Measurements from ENCODE around the gene KAT8.
"Not testable (repeated sequence)": the region's sequence is repeated elsewhere in the genome, so short reads cannot be mapped to it uniquely, and the experiment has no call there.

Gene KAT8

DNA sequence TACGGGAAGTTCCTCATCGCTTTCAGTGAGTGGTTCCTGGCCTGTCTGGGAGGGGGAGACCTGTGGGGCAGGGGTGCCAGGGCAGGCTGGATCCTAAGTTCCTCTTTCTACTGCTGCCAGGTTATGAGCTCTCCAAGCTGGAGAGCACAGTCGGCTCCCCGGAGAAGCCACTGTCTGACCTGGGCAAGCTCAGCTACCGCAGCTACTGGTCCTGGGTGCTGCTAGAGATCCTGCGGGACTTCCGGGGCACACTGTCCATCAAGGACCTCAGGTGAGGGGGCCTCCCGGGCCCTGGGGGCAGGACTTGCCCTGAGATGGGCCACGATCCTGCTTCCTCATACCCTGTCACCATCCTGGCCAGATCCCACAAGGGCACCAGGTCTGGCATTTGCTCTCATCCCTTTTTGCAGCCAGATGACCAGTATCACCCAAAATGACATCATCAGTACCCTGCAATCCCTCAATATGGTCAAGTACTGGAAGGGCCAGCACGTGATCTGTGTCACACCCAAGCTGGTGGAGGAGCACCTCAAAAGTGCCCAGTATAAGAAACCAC, 12.9 kb downstream of the KAT8 start:
- no peak for DNase-seq (ENCODE audit: low read depth in 3 of 3, low spot score in 1 of 3)

DNA sequence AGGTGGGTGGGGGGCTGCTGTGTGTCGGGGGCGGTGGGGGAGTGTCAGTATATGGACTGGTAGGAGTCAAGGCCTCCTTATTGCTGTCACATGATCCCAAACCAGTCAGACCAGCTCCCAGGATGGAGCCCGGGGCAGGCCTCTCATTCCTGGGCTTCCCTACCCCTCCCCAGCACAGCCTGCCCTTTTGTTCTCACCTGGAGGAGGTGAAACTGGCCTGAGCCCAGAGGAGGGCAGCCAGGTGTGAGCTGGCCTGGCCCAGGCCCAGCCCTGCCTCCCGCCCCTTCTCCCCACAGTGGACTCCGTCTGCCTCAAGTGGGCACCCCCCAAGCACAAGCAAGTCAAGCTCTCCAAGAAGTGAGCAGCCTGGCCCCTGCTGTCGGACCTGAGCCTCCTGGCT, 13.4 kb downstream of the KAT8 start:
- DNase-seq (ENCODE audit: low read depth in 3 of 3, low spot score in 1 of 3): no peak

- DNase-seq (ENCODE audit: low read depth in 3 of 3, low spot score in 1 of 3): no peak
Measured at GRCh38 chr16:31131416-31131815, 14.0 kb downstream of the KAT8 start.

DNA sequence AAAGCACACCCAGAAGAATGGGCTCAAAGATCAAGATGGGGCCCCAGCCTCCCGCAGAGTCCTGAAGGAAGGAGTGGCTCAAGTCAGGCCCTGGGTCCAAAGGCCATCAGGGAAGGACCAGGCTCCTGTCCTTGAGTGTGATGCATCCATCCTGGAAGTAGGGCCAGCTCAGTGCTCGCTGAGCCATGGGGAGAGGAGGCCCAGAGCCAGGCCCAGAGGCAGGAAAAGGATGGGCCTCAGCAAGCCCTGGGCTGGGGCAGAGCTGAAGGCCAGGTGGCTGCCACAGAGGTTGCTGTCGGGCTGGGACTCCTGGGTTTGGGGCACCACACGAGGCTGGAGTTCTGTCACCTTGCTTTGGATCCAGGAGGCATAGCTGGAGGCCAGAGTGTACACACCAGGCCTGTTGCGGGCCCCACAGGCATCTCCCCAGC, 14.4 kb downstream of the KAT8 start:
- DNase-seq (ENCODE audit: low read depth in 3 of 3, low spot score in 1 of 3): no peak

GRCh38 chr16:31132303-31132979, 15.0 kb downstream of the KAT8 start:
- DNase-seq (ENCODE audit: low read depth in 3 of 3, low spot score in 1 of 3): no peak

- DNase-seq (ENCODE audit: low read depth in 3 of 3, low spot score in 1 of 3): no peak
Measured at GRCh38 chr16:31133046-31133501, 15.6 kb downstream of the KAT8 start.

DNA sequence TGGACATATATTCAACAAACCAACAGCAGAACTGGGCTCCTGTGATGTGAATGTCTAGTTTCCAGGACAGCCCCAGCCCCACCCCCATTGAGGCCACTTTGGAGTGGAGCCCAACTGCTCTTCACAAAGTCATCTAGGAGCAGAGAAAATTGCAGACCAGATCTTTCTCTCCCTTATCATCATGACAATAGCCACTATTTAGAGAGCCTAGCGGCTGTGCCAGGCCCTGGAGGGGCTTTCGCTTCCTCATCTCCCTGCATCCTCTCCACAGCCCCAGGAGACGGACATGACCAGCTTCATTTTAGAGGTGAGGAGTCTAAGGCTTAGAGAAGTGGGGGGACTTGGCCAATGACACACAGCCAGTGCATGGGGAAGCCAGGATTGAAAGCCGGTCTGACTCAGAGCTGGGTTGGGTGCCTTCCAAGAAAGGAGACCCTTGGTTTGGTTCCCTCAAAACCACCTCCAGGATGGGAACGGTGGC, 16.7 kb downstream of the KAT8 start:
- no peak for DNase-seq (ENCODE audit: low read depth in 3 of 3, low spot score in 1 of 3)

GRCh38 chr16:31134625-31135534, 17.4 kb downstream of the KAT8 start:
- DNase-seq (ENCODE audit: low read depth in 3 of 3, low spot score in 1 of 3): no peak

DNA sequence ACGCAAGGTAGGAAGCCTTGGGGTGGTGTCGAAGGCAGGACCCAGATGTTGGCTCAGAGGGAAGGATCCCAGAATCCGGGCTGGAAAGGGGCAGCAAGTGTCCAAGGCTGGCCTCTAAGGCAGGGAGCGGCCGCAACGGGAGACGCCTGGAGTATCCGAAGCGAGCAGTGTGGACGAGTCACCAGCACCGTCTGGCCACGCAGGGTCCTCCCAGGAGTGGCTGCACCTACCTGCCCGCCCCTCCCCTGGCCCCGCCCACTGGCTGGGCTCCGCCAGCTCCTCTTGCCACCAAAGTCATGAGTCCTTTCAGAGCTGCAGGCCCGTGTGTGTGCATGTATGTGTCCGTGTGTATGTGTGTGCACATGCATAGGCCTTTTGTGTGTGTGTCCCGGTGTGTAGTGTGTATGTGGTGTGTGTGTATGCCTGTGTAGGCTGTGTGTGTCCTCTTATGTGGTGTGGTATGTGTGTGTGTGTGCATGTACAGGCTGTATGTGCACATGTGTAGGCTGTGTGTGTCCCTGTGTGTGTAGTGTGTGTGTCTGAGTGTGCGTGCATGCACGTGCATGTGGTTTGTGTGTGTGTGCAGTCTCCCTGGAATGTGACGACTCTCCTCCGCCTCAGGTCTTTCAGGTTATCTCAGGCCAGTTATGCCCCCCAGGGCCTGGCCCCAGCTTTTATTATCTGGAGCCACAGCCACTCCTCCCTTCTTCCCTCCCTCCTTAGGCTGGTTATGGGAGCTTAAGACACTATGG, 18.2 kb downstream of the KAT8 start, which contains the start of gene PRSS8:
Gene PRSS8, minus strand, starts transcription at position 193 of the 752 bp plus-strand sequence. CDS start 229 bp downstream, outside the sequence.
- no peak for DNase-seq (ENCODE audit: low read depth in 3 of 3, low spot score in 1 of 3)

- DNase-seq (ENCODE audit: low read depth in 3 of 3, low spot score in 1 of 3): no peak
Measured at GRCh38 chr16:31136287-31136662, 18.8 kb downstream of the KAT8 start.

- not testable (repeated sequence) for DNase-seq (ENCODE audit: low read depth in 3 of 3, low spot score in 1 of 3)
Measured at GRCh38 chr16:31136822-31137499, 19.5 kb downstream of the KAT8 start.

DNA sequence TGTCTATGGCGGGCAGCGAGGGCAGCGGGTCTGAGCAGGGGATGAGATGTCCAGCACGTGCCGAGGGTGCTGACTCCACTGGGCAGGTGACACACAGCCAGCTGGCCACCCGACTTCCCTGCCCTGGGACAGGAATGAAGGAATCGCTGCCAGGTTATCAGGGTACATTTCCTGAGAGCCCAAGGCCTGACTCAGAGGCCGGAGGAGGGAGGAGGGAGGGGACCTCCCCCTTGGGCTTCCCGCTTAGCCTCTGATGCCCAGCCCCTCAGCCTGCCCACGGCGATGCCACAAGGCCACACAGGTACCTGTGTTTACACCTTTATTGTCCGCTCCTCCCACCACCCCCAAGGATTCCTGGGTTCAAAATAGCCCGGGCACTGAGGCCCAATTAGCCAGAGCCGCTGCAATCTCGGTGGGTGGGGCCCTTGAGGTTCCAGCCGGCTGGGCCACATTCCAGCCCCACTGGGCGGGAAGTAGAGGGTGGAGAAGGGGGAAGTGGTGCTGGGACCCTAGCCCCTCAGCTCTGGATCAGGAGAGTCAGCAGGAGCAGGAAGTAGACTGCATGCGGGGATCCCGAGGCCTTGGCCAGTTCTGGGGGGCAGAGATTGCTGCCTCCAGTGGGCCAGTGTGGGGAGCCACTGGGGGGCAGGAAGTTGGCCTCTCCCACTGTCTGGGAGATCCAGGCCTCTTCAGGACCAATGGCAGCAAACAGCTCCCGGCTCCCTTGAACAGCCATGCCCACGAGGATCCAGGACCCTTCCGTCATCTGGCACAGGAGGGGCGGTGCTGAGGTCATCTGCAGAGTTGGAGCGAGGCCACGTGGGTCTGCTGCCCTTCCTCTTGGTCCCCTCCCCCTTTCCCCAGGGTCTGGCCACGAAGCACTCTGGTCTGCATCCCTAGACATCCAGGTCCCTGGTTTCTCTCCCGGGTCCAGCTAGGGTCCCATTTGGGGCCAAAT, 21.4 kb downstream of the KAT8 start:
- no peak for DNase-seq (ENCODE audit: low read depth in 3 of 3, low spot score in 1 of 3)

GRCh38 chr16:31141071-31141469, 23.6 kb downstream of the KAT8 start:
- not testable (repeated sequence) for DNase-seq (ENCODE audit: low read depth in 3 of 3, low spot score in 1 of 3)

GRCh38 chr16:31141489-31142108, 24.1 kb downstream of the KAT8 start:
- DNase-seq (ENCODE audit: low read depth in 3 of 3, low spot score in 1 of 3): no peak

DNA sequence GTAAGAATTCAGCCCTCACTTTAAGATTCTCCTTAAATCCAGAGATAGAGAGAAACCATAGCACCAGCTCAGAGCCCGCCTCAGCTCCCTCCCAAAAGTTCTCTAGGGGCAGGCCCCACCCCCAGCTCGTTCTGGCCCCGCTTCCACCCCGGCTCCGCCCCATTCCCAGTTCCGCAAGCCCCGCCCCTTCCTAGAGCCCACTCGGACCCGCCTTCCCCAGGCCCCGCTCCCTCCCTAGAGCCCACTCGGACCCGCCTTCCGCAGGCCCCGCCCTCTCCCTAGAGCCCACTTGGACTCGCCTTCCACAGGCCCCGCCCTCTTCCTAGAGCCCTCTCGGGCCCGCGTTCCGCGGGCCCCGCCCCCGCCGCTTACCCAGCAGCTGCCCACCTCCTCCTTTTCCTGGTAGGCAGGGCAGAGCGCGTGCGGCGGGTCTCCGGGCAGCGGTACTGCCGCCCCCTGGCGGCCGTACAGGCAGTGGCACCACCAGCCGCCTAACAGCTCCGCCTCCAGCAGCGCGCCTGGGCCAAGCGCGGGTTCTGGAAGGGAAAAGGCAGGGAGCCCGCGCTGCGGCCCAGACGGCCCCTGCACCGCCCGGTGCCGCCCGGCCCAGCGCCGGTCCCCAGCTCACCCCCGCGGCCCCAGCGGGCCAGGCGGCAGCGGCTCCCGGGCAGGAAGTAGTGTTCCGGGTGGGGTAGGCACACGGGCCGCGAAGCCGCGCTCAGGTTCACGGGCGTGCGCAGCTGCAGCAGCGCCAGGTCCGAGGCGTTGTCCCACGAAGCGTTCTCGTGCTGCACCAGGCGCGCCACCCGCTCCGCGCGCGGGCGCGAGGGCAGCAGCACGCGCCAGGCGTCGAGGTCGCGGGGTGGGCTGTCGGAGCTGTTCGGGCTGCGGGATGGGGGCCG, 24.9 kb downstream of the KAT8 start:
- DNase-seq (ENCODE audit: low read depth in 3 of 3, low spot score in 1 of 3): peak; percentile 91 to 96 (median 91)

DNA sequence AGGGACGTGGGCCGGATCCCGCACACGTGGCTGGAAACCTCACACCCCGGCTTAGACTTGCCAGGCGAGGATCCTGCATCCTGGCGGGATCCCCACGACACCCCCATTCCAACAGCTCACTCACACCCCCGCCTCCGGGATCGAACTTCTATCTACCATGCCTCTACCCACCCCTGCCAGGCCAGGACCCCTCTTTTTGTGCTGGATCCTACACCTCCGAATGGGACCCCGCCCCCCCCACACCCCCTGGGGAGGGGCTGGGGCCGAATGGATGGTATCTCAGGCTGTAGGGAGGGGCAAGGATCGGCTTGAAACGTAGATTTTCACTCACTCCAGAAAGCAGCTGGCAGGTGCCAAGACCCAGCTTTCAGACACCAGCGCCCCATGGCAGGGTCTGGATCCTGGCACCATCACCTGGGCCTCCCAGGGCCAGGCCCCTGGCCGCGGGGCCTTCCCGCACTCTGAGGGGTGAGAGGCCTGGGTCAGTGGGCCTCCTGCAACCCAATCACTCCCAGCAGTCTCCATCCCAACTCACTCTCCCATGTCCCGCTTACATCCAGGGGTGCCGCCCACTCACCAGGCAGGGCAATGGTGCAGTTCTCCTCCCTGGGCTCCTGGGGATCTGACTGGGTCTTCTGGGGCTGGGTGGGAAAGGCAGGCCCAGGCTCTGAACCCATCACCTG, 25.7 kb downstream of the KAT8 start:
- no peak for DNase-seq (ENCODE audit: low read depth in 3 of 3, low spot score in 1 of 3)

DNA sequence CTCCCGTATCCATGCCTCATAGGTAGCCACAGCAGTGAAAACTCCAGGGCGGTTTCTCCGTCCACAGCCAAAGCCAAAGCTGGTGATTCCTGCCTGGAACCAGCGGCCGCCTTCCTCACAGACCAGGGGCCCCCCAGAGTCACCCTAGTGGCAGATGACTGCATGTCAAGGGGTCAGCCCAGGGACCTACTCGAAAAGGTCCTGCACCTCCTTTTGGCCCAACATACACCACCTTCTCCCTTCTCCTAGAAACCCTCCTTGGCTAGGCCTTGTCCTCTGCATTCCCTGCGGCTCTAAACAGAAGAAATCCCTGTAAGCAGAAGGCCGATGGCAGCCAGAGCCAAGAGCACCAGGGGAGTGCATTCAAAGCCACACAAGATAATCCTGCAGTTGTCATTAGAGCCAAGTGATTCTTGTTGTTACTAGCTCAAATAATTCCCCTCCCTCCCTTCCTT, 26.3 kb downstream of the KAT8 start:
- no peak for DNase-seq (ENCODE audit: low read depth in 3 of 3, low spot score in 1 of 3)
